ENCODE data around the gene FKBP10. TPM values are rescaled to one million over a fixed set of nuclear protein-coding genes. Genes with fewer than 3 reads are reported as not detected.

FKBP10 gene
- total RNA-seq, 2 experiments from 2014 or later: 1.3 TPM

DNA sequence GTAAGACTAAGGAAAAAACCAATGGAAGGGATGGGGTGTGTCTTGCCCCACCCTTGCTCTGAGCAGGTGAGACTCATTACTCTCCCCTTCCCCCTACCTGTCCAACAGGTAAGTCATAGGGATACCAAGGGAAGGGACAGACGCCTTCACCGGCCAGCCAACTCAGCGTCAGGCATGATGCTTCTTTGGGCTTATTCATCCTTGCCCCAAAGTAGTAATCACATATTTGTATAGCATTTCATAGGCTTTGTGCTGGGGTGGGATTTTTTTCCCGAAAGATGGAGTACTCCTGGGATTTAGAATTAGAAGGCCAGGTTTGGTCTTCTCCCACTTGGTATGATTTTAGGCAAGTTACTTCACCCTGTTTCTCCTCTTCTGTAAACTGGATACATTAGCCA is 25.8 kb upstream of the FKBP10 start:
- H3K4me3 Mint-ChIP-seq: peak overlapping the region; percentile 16
- no peaks in the 10 kb centered on the region for H3K9me3 Mint-ChIP-seq (ENCODE audit: low read depth)
- H3K4me1 Mint-ChIP-seq: peaks cover 26% of the 10 kb centered on the region
- CTCF ChIA-PET: interaction anchor here (0.6 to 2.9 kb wide), 11 partner anchors 8 to 407 kb away, joined by 3 to 17 read pairs (median 5); partner anchors contain the start of genes GHDC and P3H4
- peaks cover 57% of the 10 kb centered on the region for H3K27me3 Mint-ChIP-seq
- H3K36me3 Mint-ChIP-seq: no peaks in the 10 kb centered on the region
- DNase-seq: no peak
- no peak overlapping the region for H3K27ac Mint-ChIP-seq
- no peak for ATAC-seq

DNA sequence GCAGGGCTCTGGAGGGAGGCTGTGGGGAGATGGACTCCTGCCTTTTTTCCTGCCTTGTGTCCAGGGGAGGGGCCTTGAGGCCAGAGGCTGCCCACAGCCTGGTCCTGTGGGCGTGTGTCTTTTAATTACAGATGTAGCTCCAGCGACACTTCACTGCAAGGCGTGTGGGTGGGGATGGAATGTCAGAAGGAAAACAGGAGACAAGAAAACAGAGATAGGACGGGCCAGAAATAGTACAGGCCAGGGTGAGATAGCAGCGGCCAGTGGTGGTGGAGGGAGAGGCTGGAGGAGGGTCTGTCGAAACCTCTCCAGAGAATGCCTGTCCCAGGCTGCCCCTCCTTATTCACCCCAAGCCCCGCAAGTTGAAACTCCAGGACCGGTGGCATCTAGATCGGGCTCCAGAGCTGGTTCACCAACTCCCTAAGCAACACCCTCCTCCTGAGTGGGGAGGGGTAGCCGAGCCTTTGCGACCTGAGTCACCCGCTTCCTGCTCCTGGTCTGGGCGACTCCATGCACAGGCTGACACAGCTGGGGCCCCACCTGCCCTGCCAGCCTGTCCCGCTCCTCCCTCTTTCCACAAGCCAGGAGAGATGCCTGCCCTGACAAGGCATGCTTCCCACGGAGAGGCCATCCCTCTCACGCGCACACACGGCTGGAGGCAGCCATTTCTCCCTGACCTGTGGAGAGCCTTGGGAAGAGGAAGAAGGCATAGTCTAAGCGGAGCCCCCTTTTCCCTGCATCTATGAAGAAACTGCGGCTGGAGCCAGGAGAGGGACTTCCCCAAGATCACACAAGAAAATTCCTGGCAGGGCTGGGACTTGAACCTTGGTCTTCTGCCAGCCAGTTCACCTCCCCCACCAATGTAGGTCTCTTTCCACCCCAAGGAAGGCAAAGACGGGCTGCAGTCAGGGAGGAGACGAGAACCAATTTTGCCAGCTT is 19.7 kb upstream of the FKBP10 start:
- DNase-seq (no peak), ATAC-seq (no peak)
- Mint-ChIP-seq H3K27me3 (peaks cover 21% of the 10 kb centered on the region), H3K36me3 (no peaks in the 10 kb centered on the region), H3K4me1 (peaks cover 4% of the 10 kb centered on the region), H3K9me3 (ENCODE audit: low read depth) (no peaks in the 10 kb centered on the region), H3K27ac (no peak overlapping the region), H3K4me3 (no peak overlapping the region)
- CTCF ChIA-PET: interaction anchor here (1.1 kb wide), 1 partner anchor 8 kb away, joined by 8 read pairs; no protein-coding TSS in a partner anchor

DNA sequence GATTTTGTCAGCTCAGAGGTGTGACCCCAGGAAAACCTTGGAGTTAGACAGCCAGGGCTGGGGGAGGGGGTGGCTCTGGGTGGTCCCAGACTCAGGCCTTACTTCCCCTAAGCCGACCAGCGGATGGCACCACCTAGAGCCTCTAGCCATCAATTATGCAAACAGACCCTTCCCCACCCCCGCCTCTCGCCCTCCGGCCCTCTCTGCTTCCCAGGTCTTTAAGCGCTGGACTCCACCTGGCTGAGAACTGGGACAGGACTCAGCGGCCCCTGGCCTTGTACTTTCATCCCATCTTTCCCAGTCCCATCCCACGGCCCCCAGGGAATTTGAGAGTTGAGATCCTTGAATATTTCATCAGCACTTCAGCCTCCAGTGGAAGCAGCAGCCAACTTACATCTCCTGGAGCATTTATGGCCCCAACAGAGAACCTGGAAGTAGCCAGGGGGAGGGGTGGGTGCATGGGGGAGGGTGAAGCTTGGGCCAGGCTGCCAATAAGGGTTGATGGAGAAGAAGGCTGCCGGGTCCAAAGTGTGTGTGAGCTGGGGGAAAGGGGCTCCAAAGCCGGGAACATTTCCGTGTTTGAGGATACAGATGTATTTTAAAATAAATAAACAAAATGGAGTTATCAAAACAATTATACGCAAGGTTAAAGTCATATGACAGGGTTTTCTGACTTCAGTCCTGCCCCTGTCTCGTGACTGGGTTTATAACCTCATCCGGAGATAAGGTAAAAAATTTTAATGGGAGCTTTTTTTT is 18.8 kb upstream of the FKBP10 start:
- H3K36me3 Mint-ChIP-seq: no peaks in the 10 kb centered on the region
- CTCF ChIA-PET: no interaction called here
- H3K4me3 Mint-ChIP-seq: no peak overlapping the region
- H3K4me1 Mint-ChIP-seq: peaks cover 2% of the 10 kb centered on the region
- ATAC-seq (no peak), DNase-seq (no peak)
- no peak overlapping the region for H3K27ac Mint-ChIP-seq
- H3K9me3 Mint-ChIP-seq (ENCODE audit: low read depth): no peaks in the 10 kb centered on the region
- peaks cover 13% of the 10 kb centered on the region for H3K27me3 Mint-ChIP-seq

DNA sequence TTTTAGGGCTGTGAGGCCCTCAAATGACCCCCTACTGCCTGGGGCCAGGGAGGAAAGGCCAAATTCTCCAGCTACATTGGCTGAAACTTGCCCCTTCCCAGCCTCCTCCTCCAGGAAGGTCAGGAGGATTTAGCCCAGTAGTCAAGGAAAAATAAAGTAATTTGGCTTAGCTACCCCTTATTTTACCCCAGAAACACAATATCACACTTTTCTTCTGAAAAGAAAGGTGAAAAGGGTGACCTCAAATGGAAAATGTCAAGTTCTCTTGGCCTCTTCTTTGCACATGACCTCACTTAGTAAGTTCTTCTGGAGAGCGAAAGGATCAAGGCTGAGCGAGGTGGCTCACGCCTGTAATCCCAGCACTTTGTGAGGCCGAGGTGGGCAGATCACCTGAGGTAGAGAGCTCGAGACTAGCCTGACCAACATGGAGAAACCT is 18.2 kb upstream of the FKBP10 start:
- Mint-ChIP-seq H3K4me3 (no peak overlapping the region), H3K9me3 (ENCODE audit: low read depth) (no peaks in the 10 kb centered on the region), H3K27me3 (peaks cover 10% of the 10 kb centered on the region), H3K4me1 (peaks cover 2% of the 10 kb centered on the region), H3K27ac (no peak overlapping the region), H3K36me3 (no peaks in the 10 kb centered on the region)
- ATAC-seq: no peak
- no peak for DNase-seq
- CTCF ChIA-PET: interaction anchor here (0.7 kb wide), 1 partner anchor 58 kb away, joined by 3 read pairs; no protein-coding TSS in a partner anchor

DNA sequence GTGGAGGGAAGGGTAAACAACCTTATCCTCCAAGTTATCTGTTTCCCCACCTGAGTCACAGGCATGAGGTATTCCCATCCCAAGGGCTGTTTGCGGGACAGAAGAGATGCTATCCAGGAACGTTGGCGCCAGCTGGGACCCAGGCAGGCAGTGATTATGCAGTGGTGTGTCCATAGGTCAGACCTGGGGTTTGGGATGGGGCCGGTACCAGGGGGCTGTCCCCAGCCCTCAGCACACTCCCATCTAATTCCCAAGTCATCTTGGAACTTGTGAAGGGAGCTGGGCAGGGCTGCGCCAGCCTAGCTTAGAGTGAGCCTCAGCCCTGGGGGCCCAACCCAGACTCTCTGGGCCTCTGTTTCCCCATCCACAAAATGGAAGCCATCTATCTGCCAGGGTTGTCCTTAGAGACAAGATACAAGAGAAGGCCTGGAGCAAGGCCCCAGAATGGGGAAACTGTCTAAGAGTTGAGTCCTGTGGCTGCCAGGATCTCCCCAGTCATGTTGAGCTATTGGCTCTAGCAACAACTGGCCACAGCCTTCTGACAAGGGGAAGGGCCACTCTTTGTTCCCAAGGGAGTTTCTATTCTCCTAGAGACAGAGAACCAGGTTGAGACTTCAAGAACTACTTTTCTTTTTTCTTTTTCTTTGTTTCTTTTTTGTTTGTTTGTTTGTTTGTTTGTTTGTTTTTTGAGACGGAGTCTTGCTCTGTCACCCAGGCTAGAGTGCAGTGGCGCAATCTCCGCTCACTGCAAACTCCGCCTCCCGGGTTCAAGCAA is 16.5 kb upstream of the FKBP10 start:
- Mint-ChIP-seq H3K27me3 (peaks cover 4% of the 10 kb centered on the region), H3K36me3 (no peaks in the 10 kb centered on the region), H3K4me3 (no peak overlapping the region), H3K9me3 (ENCODE audit: low read depth) (no peaks in the 10 kb centered on the region), H3K4me1 (peaks cover 2% of the 10 kb centered on the region), H3K27ac (no peak overlapping the region)
- ATAC-seq (no peak), DNase-seq (no peak)
- CTCF ChIA-PET: interaction anchor here (0.9 to 1.4 kb wide), 2 partner anchors 15 to 59 kb away, joined by 4 to 6 read pairs; partner anchors contain the start of gene P3H4

DNA sequence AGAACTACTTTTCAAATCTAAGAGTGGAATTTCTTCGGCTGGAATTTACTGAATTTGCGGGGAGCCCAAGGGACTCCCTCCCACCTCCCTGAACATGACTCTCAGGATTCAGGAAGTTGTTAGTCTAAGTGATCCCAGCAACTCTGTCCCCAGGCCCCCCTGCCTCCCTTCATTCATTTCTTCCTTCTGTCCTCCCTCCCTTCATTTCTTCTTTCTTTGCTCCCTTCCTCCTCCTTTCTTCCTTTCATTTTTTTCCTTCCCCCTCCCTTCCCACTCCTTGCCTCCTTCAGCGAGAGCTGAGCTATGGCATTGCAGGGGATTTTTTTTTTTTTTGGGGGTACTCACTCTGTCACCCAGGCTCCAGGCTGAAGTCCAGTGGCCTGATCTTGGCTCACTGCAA is 15.4 kb upstream of the FKBP10 start:
- H3K27ac Mint-ChIP-seq: no peak overlapping the region
- peaks cover 4% of the 10 kb centered on the region for H3K27me3 Mint-ChIP-seq
- DNase-seq (no peak), ATAC-seq (no peak)
- H3K36me3 Mint-ChIP-seq: no peaks in the 10 kb centered on the region
- CTCF ChIA-PET: interaction anchor here (1.0 kb wide), 1 partner anchor 20 kb away, joined by 3 read pairs; no protein-coding TSS in a partner anchor
- no peak overlapping the region for H3K4me3 Mint-ChIP-seq
- H3K4me1 Mint-ChIP-seq: peaks cover 6% of the 10 kb centered on the region
- H3K9me3 Mint-ChIP-seq (ENCODE audit: low read depth): no peaks in the 10 kb centered on the region

DNA sequence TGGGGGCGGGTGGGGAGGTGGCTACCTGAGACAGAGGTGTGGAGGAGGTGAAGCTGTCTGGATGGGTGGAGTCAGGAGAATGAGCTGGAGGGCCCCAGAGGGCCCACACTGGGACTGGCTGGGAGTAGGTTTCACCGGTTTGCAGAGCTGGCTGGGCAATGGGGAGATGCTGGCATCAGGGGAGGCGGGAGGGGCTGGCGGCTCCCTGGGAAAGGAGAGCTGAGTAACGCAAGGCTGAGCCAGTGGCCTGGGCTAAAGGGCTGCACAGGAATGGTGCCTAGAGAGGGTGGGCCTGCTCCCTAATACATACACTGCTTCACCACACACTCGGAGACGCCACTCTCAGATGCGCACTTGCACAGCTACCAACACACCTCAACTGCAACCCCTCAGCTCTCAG is 13.4 kb upstream of the FKBP10 start:
- ATAC-seq: no peak
- Mint-ChIP-seq H3K9me3 (ENCODE audit: low read depth) (no peaks in the 10 kb centered on the region), H3K4me1 (peaks cover 6% of the 10 kb centered on the region), H3K27me3 (peaks cover 4% of the 10 kb centered on the region), H3K4me3 (no peak overlapping the region), H3K27ac (no peak overlapping the region), H3K36me3 (no peaks in the 10 kb centered on the region)
- CTCF ChIA-PET: interaction anchor here (2.1 to 5.0 kb wide), 3 partner anchors 12 to 63 kb away, joined by 6 to 41 read pairs (median 8); partner anchors contain the start of genes HAP1, JUP and P3H4
- DNase-seq: no peak

DNA sequence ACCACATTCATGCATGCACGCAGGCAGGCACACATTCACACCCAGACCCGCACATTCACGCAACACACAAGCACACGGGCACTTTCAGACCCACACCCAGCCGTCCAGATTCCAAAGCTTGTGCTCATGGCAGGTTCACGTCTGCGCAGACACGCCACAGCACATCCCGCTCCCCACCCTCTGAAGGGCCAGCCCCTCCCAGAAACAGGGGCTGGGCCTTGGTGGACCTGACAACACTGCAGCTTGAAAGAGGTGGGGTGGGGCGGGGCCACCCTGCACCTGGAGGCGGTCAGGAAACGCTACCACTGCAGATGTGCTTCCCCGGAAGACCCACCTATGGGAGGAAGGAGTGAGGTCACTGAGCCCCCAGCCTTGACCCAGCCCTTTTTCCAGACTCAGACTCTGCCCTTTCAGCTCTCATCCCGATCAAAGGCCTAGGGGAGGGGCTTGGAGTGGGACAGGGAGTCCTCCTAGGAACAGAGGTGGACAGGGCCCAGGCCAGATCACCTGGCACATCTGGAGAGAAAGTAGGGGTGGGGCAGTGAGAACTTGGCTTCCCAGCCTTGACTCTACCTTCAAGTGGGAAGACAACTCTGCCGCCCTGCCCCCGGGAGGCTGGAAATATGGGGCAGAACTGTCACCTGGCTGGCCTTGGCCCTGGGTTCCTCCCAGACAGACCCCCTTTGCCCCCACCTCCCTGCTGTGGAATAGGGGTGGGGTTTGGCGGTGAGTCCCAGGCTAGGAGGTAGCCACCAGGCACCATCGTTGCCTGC is 12.0 kb upstream of the FKBP10 start:
- Mint-ChIP-seq H3K27me3 (no peaks in the 10 kb centered on the region), H3K4me1 (peaks cover 6% of the 10 kb centered on the region), H3K4me3 (no peak overlapping the region), H3K36me3 (no peaks in the 10 kb centered on the region), H3K9me3 (ENCODE audit: low read depth) (no peaks in the 10 kb centered on the region), H3K27ac (no peak overlapping the region)
- DNase-seq (no peak), ATAC-seq (no peak)
- CTCF ChIA-PET: interaction anchor here (0.6 to 5.0 kb wide), 19 partner anchors 8 to 932 kb away, joined by 3 to 41 read pairs (median 4); partner anchors contain the start of genes HAP1, JUP, NKIRAS2 and P3H4

DNA sequence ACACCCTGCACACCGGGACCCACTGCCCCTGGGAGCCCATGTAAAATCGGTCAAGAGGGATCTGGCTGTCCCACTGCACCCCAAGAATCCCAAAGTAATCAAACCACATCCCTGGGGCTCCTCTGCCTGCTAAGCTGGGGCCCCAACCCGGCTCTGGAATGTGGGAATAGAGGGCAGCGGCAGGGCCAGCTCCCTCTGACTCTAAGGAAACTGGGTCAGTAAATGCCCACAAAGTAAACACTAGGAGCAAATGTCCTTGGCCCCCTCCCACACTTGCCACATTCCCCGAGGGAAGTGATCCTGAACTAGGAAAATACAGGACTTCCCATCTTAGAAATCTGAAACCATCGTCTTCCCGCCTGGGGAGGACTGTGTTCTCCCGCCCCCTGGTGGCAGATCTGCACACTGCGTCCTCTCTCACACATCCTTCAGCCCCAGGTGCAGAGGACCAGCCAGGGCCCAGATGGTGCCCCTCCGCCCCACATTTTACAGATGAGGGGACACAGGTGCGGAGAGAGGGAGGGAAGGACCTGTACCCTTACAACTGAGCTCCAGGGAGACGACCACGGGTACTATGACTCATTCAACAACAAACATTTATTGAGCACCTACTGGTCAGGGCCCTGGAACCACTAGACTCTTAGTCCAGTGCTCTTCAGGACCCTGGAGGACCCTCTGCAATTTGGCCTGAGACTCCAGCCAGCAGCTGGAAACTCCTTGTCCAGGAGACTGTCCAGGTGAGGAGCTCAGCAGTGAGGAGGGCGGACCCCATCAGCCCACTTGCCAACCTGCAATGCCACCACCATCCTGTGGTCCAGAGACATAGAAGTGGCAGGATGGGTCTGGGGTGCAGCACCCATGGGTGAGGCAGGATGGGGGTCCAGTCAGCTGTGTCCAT is 11.2 kb upstream of the FKBP10 start:
- Mint-ChIP-seq H3K9me3 (ENCODE audit: low read depth) (no peaks in the 10 kb centered on the region), H3K4me3 (no peak overlapping the region), H3K27me3 (no peaks in the 10 kb centered on the region), H3K36me3 (no peaks in the 10 kb centered on the region), H3K4me1 (peaks cover 6% of the 10 kb centered on the region), H3K27ac (no peak overlapping the region)
- CTCF ChIA-PET: interaction anchor here (0.6 to 5.0 kb wide), 26 partner anchors 9 to 553 kb away, joined by 3 to 41 read pairs (median 3); partner anchors contain the start of genes HAP1, JUP, NKIRAS2 and P3H4
- DNase-seq: peak; percentile 77
- ATAC-seq: peak; percentile 90

DNA sequence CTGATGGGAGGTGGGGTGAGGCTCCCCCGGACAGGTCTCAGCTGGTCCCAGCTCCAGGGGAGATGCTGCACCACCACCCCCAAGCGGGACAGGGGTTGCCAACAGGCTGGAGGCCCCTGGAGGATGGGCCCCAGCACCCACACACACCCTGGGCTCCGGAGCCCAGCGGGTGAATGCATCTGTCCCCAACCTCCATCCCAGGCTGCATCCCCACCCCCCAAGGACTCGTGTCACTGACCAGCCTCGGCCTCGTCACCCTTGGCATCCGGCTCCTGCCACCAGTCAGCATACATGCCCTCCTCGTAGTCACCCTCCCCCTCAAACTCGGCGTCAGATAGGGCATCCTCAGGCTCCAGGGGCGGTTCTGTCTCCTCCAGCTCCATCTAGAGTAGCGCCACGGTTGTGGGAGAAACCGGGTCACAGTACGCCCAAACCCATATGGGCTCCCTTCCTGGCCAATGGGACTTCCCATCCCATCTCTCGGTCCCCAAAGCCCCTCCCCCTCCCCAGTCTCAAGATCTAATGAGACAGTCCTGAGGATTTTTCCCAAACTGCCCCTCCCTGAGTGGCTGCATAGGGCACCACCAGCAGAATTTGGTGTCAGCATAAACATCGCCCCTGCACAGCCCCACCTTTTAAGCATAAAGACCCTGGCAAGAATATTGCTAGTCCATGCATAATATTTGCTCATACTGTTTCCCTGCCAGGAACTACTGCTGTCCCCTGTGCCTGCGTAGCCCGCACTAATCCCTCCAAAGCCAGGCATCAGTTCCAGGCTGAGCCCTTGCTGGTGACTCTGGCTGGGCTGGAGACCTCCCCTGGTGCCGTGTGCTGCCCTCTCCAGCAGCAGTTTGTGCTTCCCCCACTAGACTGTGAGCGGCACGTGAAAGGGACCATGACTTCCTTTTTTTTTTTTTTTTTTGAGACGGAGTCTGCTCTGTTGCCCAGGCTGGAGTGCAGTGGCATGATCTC is 9.5 kb upstream of the FKBP10 start:
- H3K27me3 Mint-ChIP-seq: no peaks in the 10 kb centered on the region
- CTCF ChIA-PET: interaction anchor here (0.9 to 5.0 kb wide), 7 partner anchors 8 to 155 kb away, joined by 3 to 41 read pairs (median 4); partner anchors contain the start of genes HAP1 and P3H4

More for the DNA sequence above, 9.5 kb upstream of the FKBP10 start:
- ATAC-seq (no peak), DNase-seq (no peak)
- peaks cover 6% of the 10 kb centered on the region for H3K4me1 Mint-ChIP-seq
- H3K4me3 Mint-ChIP-seq: no peak overlapping the region
- no peak overlapping the region for H3K27ac Mint-ChIP-seq
- H3K9me3 Mint-ChIP-seq (ENCODE audit: low read depth): no peaks in the 10 kb centered on the region
- H3K36me3 Mint-ChIP-seq: no peaks in the 10 kb centered on the region
